Mesenchymal stem cell (in vitro differentiated cells and primary cell): ENCODE data around the gene TMEM81.

ENCODE experiments used
- DNase-seq: peaks from one replicate; pipeline ENCODE4 v3.0.0-alpha.2; 2013
- H2AFZ ChIP-seq: one replicate; pipeline ENCODE4 v1.6.1; 2013; ENCODE audit warnings: low read depth, mild to moderate bottlenecking, control low read depth, inconsistent platforms, low read length, moderate library complexity
- H2AK5ac ChIP-seq: 2 replicates; pipeline ENCODE4 v1.6.1; 2013; ENCODE audit warnings: low read length, moderate library complexity, mild to moderate bottlenecking, inconsistent platforms; ENCODE audit not compliant: severe bottlenecking
- H2BK120ac ChIP-seq: one replicate; pipeline ENCODE4 v1.6.1; 2013; ENCODE audit warnings: low read depth, mild to moderate bottlenecking, inconsistent platforms, low read length, moderate library complexity
- H2BK12ac ChIP-seq, 2 experiments: one replicate each; pipeline ENCODE4 v1.6.1; 2013; ENCODE audit warnings: inconsistent platforms in 2 of 2, low read length in 2 of 2, mild to moderate bottlenecking in 2 of 2, moderate library complexity in 2 of 2, control low read depth in 1 of 2
- H2BK15ac ChIP-seq: one replicate; pipeline ENCODE4 v1.6.1; 2013; ENCODE audit warnings: mild to moderate bottlenecking, low read depth, inconsistent platforms; ENCODE audit not compliant: poor library complexity, severe bottlenecking
- H2BK5ac ChIP-seq: 2 replicates; pipeline ENCODE4 v1.6.1; 2013; ENCODE audit warnings: low read depth, mild to moderate bottlenecking, low read length, control low read depth, inconsistent platforms; ENCODE audit not compliant: poor library complexity, severe bottlenecking
- H3K14ac ChIP-seq, 2 experiments: one replicate each; pipeline ENCODE4 v1.6.1; 2013; ENCODE audit warnings: inconsistent platforms in 2 of 2, low read length in 2 of 2, control low read depth in 1 of 2, mild to moderate bottlenecking in 1 of 2, moderate library complexity in 1 of 2
- H3K18ac ChIP-seq, 2 experiments: one replicate each; pipeline ENCODE4 v1.6.1; 2013; ENCODE audit warnings: inconsistent platforms in 2 of 2, low read length in 2 of 2, control low read depth in 1 of 2, low read depth in 1 of 2, mild to moderate bottlenecking in 1 of 2
- H3K23ac ChIP-seq, 2 experiments: one replicate each; pipeline ENCODE4 v1.6.1; 2013; ENCODE audit warnings: inconsistent platforms in 2 of 2, low read length in 2 of 2, mild to moderate bottlenecking in 2 of 2, moderate library complexity in 2 of 2, control low read depth in 1 of 2
- H3K27ac ChIP-seq: 2 replicates; pipeline ENCODE4 v1.5.1; 2013; ENCODE audit warnings: mild to moderate bottlenecking, moderate library complexity, low read length, control low read depth, inconsistent platforms; ENCODE audit not compliant: poor library complexity, severe bottlenecking
- H3K27me3 ChIP-seq, 2 experiments: 2 replicates each; pipeline versions ENCODE4 v1.6.1 to v1.7.0; 2013; ENCODE audit warnings: low read length in 2 of 2, mild to moderate bottlenecking in 2 of 2, moderate library complexity in 2 of 2, control low read depth in 1 of 2, inconsistent platforms in 1 of 2; ENCODE audit not compliant: control insufficient read depth in 1 of 2, insufficient read depth in 1 of 2
- H3K36me3 ChIP-seq, 2 experiments: 2 replicates each; pipeline versions ENCODE4 v1.6.1 to v1.7.0; 2013; ENCODE audit warnings: low read length in 2 of 2, control low read depth in 1 of 2, inconsistent platforms in 1 of 2, low read depth in 1 of 2, mild to moderate bottlenecking in 1 of 2; ENCODE audit not compliant: insufficient read depth in 2 of 2, control insufficient read depth in 1 of 2
- H3K4ac ChIP-seq, 2 experiments: one replicate each; pipeline ENCODE4 v1.6.1; 2013; ENCODE audit warnings: inconsistent platforms in 2 of 2, low read length in 2 of 2, mild to moderate bottlenecking in 2 of 2, moderate library complexity in 2 of 2, control low read depth in 1 of 2, low read depth in 1 of 2
- H3K4me1 ChIP-seq: 2 replicates; pipeline ENCODE4 v1.6.1; 2013; ENCODE audit warnings: low read depth, low read length, control low read depth; ENCODE audit not compliant: control insufficient read depth, insufficient read depth
- H3K4me2 ChIP-seq: 2 replicates; pipeline ENCODE4 v1.6.1; 2013; ENCODE audit warnings: low read length, mild to moderate bottlenecking, inconsistent platforms; ENCODE audit not compliant: poor library complexity, severe bottlenecking
- H3K4me3 ChIP-seq, 2 experiments: 2 replicates each; pipeline versions ENCODE4 v1.5.1 to v1.7.0; 2013; ENCODE audit warnings: low read length in 2 of 2, mild to moderate bottlenecking in 2 of 2, control low read depth in 1 of 2, low read depth in 1 of 2; ENCODE audit not compliant: insufficient read depth in 1 of 2
- H3K79me1 ChIP-seq: replicated peaks from 2 replicates; pipeline ENCODE4 v1.6.1; 2013; ENCODE audit warnings: mild to moderate bottlenecking, control low read depth, low read length, inconsistent platforms; ENCODE audit not compliant: poor library complexity, severe bottlenecking
- H3K9ac ChIP-seq: 2 replicates; pipeline ENCODE4 v1.7.0; 2013; ENCODE audit warnings: mild to moderate bottlenecking, low read length, moderate library complexity
- H3K9me3 ChIP-seq: 2 replicates; pipeline ENCODE4 v1.7.0; 2013; ENCODE audit warnings: mild to moderate bottlenecking, low read length; ENCODE audit not compliant: control insufficient read depth
- H4K8ac ChIP-seq: one replicate; pipeline ENCODE4 v1.6.1; 2013; ENCODE audit warnings: inconsistent platforms, mild to moderate bottlenecking, low read length, moderate library complexity
- H4K91ac ChIP-seq: one replicate; pipeline ENCODE4 v1.6.1; 2013; ENCODE audit warnings: mild to moderate bottlenecking, low read length, inconsistent platforms
- WGBS: methylation state at CpG from one replicate; pipeline ENCODE4 v1.1.7; 2013; ENCODE audit warnings: mixed read lengths; 5-methylcytosine and 5-hydroxymethylcytosine counted together

Gene TMEM81

GRCh38 chr1:205108464-205108863 lies 24.2 kb upstream of the TMEM81 start:
- peaks cover 19 to 83% of the 10 kb centered on the region in 2 experiments for H3K36me3 ChIP-seq
- H3K9ac ChIP-seq, result no peak overlapping the region
- H2BK15ac ChIP-seq, result no peak overlapping the region
- 97% methylated on average over 2 of the region's 4 CpGs for WGBS
- H3K4me3 ChIP-seq, result no peak overlapping the region
- H3K23ac ChIP-seq, result no peak overlapping the region
- H3K18ac ChIP-seq, result no peak overlapping the region
- no peak overlapping the region for H2AFZ ChIP-seq
- H2AK5ac ChIP-seq, result no peak overlapping the region
- H3K4me1 ChIP-seq, result no peaks in the 10 kb centered on the region
- no peak overlapping the region for H2BK120ac ChIP-seq
- peaks cover 29% of the 10 kb centered on the region for H3K79me1 ChIP-seq
- no peak for DNase-seq
- H3K27me3 ChIP-seq, result no peaks in the 10 kb centered on the region
- no peak overlapping the region for H4K91ac ChIP-seq
- H3K14ac ChIP-seq, result no peak overlapping the region
- no peak overlapping the region for H4K8ac ChIP-seq
- H3K27ac ChIP-seq, result no peak overlapping the region
- H3K4ac ChIP-seq, result no peak overlapping the region
- H3K9me3 ChIP-seq, result no peaks in the 10 kb centered on the region
- H3K4me2 ChIP-seq, result no peak overlapping the region
- H2BK12ac ChIP-seq, result no peak overlapping the region
- H2BK5ac ChIP-seq, result no peak overlapping the region

GRCh38 chr1:205107327-205107726 lies 23.1 kb upstream of the TMEM81 start:
- no peak overlapping the region for H2BK12ac ChIP-seq
- H2AK5ac ChIP-seq, result no peak overlapping the region
- no peaks in the 10 kb centered on the region for H3K27me3 ChIP-seq
- H3K4me3 ChIP-seq, result no peak overlapping the region
- H3K4me1 ChIP-seq, result no peaks in the 10 kb centered on the region
- no peak overlapping the region for H2AFZ ChIP-seq
- H3K23ac ChIP-seq, result no peak overlapping the region
- H3K36me3 ChIP-seq, result peaks cover 16 to 83% of the 10 kb centered on the region in 2 experiments
- H3K4me2 ChIP-seq, result no peak overlapping the region
- H3K79me1 ChIP-seq, result peaks cover 26% of the 10 kb centered on the region
- no peak overlapping the region for H3K27ac ChIP-seq
- no peak overlapping the region for H3K14ac ChIP-seq
- no peaks in the 10 kb centered on the region for H3K9me3 ChIP-seq
- no peak overlapping the region for H4K8ac ChIP-seq
- no peak overlapping the region for H3K9ac ChIP-seq
- no peak overlapping the region for H2BK15ac ChIP-seq
- no peak overlapping the region for H2BK5ac ChIP-seq
- no peak overlapping the region for H2BK120ac ChIP-seq
- H4K91ac ChIP-seq, result no peak overlapping the region
- no peak for DNase-seq
- H3K4ac ChIP-seq, result no peak overlapping the region
- no peak overlapping the region for H3K18ac ChIP-seq
- WGBS, result 97% methylated on average over 4 of the region's 4 CpGs

GRCh38 chr1:205102404-205102803 lies 18.1 kb upstream of the TMEM81 start:
- H2BK5ac ChIP-seq, result no peak overlapping the region
- no peak overlapping the region for H3K4ac ChIP-seq
- H2BK15ac ChIP-seq, result no peak overlapping the region
- no peak overlapping the region for H3K18ac ChIP-seq
- DNase-seq, result no peak
- peaks cover 24 to 91% of the 10 kb centered on the region in 2 experiments for H3K36me3 ChIP-seq
- peaks cover 22% of the 10 kb centered on the region for H3K79me1 ChIP-seq
- H3K9me3 ChIP-seq, result no peaks in the 10 kb centered on the region
- H3K23ac ChIP-seq, result no peak overlapping the region
- H3K4me1 ChIP-seq, result no peaks in the 10 kb centered on the region
- H4K91ac ChIP-seq, result no peak overlapping the region
- H3K4me2 ChIP-seq, result no peak overlapping the region
- no peak overlapping the region for H2AK5ac ChIP-seq
- no peak overlapping the region for H3K14ac ChIP-seq
- WGBS, result 94% methylated on average over 3 of the region's 3 CpGs
- H3K27me3 ChIP-seq, result no peaks in the 10 kb centered on the region
- H2AFZ ChIP-seq, result no peak overlapping the region
- H4K8ac ChIP-seq, result no peak overlapping the region
- H3K4me3 ChIP-seq, result no peak overlapping the region
- no peak overlapping the region for H2BK12ac ChIP-seq
- no peak overlapping the region for H3K9ac ChIP-seq
- H2BK120ac ChIP-seq, result no peak overlapping the region
- H3K27ac ChIP-seq, result no peak overlapping the region

GRCh38 chr1:205098242-205098641 lies 14.0 kb upstream of the TMEM81 start:
- no peak for DNase-seq
- no peak overlapping the region for H3K23ac ChIP-seq
- H3K18ac ChIP-seq, result no peak overlapping the region
- no peaks in the 10 kb centered on the region for H3K9me3 ChIP-seq
- H2AFZ ChIP-seq, result no peak overlapping the region
- H3K14ac ChIP-seq, result no peak overlapping the region
- H4K8ac ChIP-seq, result no peak overlapping the region
- no peak overlapping the region for H2BK5ac ChIP-seq
- H2BK120ac ChIP-seq, result no peak overlapping the region
- H2AK5ac ChIP-seq, result no peak overlapping the region
- H4K91ac ChIP-seq, result no peak overlapping the region
- H3K4me2 ChIP-seq, result no peak overlapping the region
- no peak overlapping the region for H3K9ac ChIP-seq
- H2BK15ac ChIP-seq, result no peak overlapping the region
- peaks cover 9% of the 10 kb centered on the region for H3K79me1 ChIP-seq
- H3K4me3 ChIP-seq, result no peak overlapping the region
- peaks cover 25 to 91% of the 10 kb centered on the region in 2 experiments for H3K36me3 ChIP-seq
- peaks cover 2% of the 10 kb centered on the region for H3K4me1 ChIP-seq
- H3K27ac ChIP-seq, result no peak overlapping the region
- H2BK12ac ChIP-seq, result no peak overlapping the region
- H3K4ac ChIP-seq, result no peak overlapping the region
- no peaks in the 10 kb centered on the region for H3K27me3 ChIP-seq
